ENCODE results near the gene SHISA8.

Gene SHISA8

GRCh38 chr22:41863472-41863871 is 51.4 kb downstream of the SHISA8 start:
- no peak for DNase-seq (ENCODE audit: low spot score)
- in situ Hi-C loops (cut with MboI; ENCODE audit: low sequenced_read_pairs, unreplicated experiment) = no loop called here
- TF ChIP-seq CTCF (IDR thresholded peaks at IDR 0.05; ENCODE audit: borderline replicate concordance, control extremely low read depth, extremely low read depth, insufficient read depth, missing control alignments) = no peak

GRCh38 chr22:41862530-41863266 is 52.2 kb downstream of the SHISA8 start:
- in situ Hi-C loops (cut with MboI; ENCODE audit: low sequenced_read_pairs, unreplicated experiment) = no loop called here
- peak; percentile 78 for DNase-seq (ENCODE audit: low spot score)
- no peak for TF ChIP-seq CTCF (IDR thresholded peaks at IDR 0.05; ENCODE audit: borderline replicate concordance, control extremely low read depth, extremely low read depth, insufficient read depth, missing control alignments)

- in situ Hi-C loops (cut with MboI; ENCODE audit: low sequenced_read_pairs, unreplicated experiment) = no loop called here
- TF ChIP-seq CTCF (IDR thresholded peaks at IDR 0.05; ENCODE audit: borderline replicate concordance, control extremely low read depth, extremely low read depth, insufficient read depth, missing control alignments) = no peak
- DNase-seq (ENCODE audit: low spot score) = peak; percentile 75
Observed at GRCh38 chr22:41862160-41862529, 52.7 kb downstream of the SHISA8 start.

Measured in GM13976 (cell line).